Activated CD8-positive, alpha-beta memory T cell treated with anti-CD3 and anti-CD28 coated beads for 24 hours (primary cell): ENCODE measurements around the gene BCKDHB.
"Not testable (repeated sequence)": the region's sequence is repeated elsewhere in the genome, so short reads cannot be mapped to it uniquely, and the experiment has no call there.

Source experiments
- DNase-seq: peaks from one replicate; pipeline ENCODE4 v3.0.0-alpha.2; 2020

Gene BCKDHB

GRCh38 chr6:80271074-80271473 is 164.6 kb downstream of the BCKDHB start:
- DNase-seq, result no peak

- no peak for DNase-seq
Observed at GRCh38 chr6:80272988-80273387, 166.5 kb downstream of the BCKDHB start.

- DNase-seq, result no peak
Observed at GRCh38 chr6:80276861-80277260, 170.4 kb downstream of the BCKDHB start.

GRCh38 chr6:80277501-80277900 is 171.0 kb downstream of the BCKDHB start:
- DNase-seq, result no peak

GRCh38 chr6:80280262-80281010 is 174.0 kb downstream of the BCKDHB start:
- DNase-seq, result no peak

GRCh38 chr6:80282913-80283554 is 176.6 kb downstream of the BCKDHB start:
- no peak for DNase-seq

- no peak for DNase-seq
Observed at GRCh38 chr6:80287112-80287511, 180.6 kb downstream of the BCKDHB start.

GRCh38 chr6:80287607-80288006 is 181.1 kb downstream of the BCKDHB start:
- no peak for DNase-seq

- no peak for DNase-seq
Observed at GRCh38 chr6:80289727-80290126, 183.3 kb downstream of the BCKDHB start.

- DNase-seq, result not testable (repeated sequence)
Observed at GRCh38 chr6:80294531-80294930, 188.1 kb downstream of the BCKDHB start.

GRCh38 chr6:80302716-80303115 is 196.2 kb downstream of the BCKDHB start:
- no peak for DNase-seq

- no peak for DNase-seq
Observed at GRCh38 chr6:80304014-80304413, 197.5 kb downstream of the BCKDHB start.

GRCh38 chr6:80314531-80314930 is 208.1 kb downstream of the BCKDHB start:
- no peak for DNase-seq

- DNase-seq, result no peak
Observed at GRCh38 chr6:80316686-80317231, 210.3 kb downstream of the BCKDHB start.

- no peak for DNase-seq
Observed at GRCh38 chr6:80319196-80319595, 212.7 kb downstream of the BCKDHB start.

GRCh38 chr6:80321011-80321410 is 214.5 kb downstream of the BCKDHB start:
- no peak for DNase-seq

GRCh38 chr6:80325742-80326141 is 219.3 kb downstream of the BCKDHB start:
- no peak for DNase-seq

- no peak for DNase-seq
Observed at GRCh38 chr6:80328652-80329051, 222.2 kb downstream of the BCKDHB start.

- no peak for DNase-seq
Observed at GRCh38 chr6:80329496-80329895, 223.0 kb downstream of the BCKDHB start.

- DNase-seq, result no peak
Observed at GRCh38 chr6:80330961-80331360, 224.5 kb downstream of the BCKDHB start.

- DNase-seq, result no peak
Observed at GRCh38 chr6:80331522-80331921, 225.1 kb downstream of the BCKDHB start.

GRCh38 chr6:80331974-80332373 is 225.5 kb downstream of the BCKDHB start:
- DNase-seq, result no peak

GRCh38 chr6:80333342-80333741 is 226.9 kb downstream of the BCKDHB start:
- no peak for DNase-seq

GRCh38 chr6:80335121-80335531 is 228.7 kb downstream of the BCKDHB start:
- no peak for DNase-seq
